ENCODE results near the gene NEUROG1. TPM values are rescaled to one million over a fixed set of nuclear protein-coding genes. Genes with fewer than 3 reads are reported as not detected.

Gene NEUROG1
- total RNA-seq, 1 donor from 2014 or later, result not detected

DNA sequence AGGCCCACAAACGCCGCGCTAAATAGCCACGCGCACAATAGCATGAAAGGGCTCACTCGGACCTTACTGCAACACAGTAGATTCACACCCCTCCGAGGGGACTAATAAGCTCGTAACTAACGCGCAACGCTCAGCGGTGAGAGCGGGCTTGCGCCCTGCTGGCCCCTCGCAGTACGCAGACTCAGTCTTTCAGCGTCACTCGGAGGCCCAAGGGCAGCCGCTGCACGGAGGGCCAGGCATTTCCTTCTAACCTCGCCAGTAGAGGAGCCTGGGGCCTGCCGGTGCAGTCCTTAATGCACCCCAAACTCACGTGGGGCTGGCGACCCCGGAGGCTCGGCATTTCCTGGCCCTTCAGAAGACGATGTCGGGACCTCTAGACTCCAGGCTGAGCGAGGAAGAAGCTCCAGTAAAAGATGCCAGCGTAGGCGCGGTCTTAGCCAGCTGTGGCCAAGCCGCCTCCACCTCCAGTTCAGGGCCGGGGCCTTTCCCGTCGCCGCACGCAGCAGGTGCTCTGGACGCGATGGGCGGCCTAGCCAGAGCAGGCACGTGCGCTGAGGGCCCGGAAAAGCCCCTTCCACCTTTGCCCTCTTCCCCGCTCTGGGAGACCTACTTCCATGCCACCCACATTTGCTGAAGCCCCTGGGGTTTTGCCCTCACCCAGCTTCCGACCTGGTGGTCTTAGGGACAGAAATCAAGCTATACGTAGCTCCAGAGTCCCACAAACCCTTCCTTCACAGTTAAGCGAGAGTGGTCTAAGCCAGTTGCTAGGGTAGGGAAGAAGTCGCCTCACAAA, 45.3 kb downstream of the NEUROG1 start:
- Mint-ChIP-seq H3K4me1 (ENCODE audit: low read depth) (peaks cover 37% of the 10 kb centered on the region), H3K27ac (ENCODE audit: unreplicated experiment) (no peak overlapping the region), H3K36me3 (ENCODE audit: low read depth) (peaks cover 1% of the 10 kb centered on the region), H3K4me3 (ENCODE audit: unreplicated experiment) (peak overlapping the region; percentile 71), H3K27me3 (ENCODE audit: low read depth) (peaks cover 33% of the 10 kb centered on the region), H3K9me3 (ENCODE audit: low read depth) (no peaks in the 10 kb centered on the region)
- TF ChIP-seq, protein P1, sequence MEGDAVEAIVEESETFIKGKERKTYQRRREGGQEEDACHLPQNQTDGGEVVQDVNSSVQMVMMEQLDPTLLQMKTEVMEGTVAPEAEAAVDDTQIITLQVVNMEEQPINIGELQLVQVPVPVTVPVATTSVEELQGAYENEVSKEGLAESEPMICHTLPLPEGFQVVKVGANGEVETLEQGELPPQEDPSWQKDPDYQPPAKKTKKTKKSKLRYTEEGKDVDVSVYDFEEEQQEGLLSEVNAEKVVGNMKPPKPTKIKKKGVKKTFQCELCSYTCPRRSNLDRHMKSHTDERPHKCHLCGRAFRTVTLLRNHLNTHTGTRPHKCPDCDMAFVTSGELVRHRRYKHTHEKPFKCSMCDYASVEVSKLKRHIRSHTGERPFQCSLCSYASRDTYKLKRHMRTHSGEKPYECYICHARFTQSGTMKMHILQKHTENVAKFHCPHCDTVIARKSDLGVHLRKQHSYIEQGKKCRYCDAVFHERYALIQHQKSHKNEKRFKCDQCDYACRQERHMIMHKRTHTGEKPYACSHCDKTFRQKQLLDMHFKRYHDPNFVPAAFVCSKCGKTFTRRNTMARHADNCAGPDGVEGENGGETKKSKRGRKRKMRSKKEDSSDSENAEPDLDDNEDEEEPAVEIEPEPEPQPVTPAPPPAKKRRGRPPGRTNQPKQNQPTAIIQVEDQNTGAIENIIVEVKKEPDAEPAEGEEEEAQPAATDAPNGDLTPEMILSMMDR (IDR thresholded peaks at IDR 0.05), result no peak
- DNase-seq (ENCODE audit: low spot score), result no peak

DNA sequence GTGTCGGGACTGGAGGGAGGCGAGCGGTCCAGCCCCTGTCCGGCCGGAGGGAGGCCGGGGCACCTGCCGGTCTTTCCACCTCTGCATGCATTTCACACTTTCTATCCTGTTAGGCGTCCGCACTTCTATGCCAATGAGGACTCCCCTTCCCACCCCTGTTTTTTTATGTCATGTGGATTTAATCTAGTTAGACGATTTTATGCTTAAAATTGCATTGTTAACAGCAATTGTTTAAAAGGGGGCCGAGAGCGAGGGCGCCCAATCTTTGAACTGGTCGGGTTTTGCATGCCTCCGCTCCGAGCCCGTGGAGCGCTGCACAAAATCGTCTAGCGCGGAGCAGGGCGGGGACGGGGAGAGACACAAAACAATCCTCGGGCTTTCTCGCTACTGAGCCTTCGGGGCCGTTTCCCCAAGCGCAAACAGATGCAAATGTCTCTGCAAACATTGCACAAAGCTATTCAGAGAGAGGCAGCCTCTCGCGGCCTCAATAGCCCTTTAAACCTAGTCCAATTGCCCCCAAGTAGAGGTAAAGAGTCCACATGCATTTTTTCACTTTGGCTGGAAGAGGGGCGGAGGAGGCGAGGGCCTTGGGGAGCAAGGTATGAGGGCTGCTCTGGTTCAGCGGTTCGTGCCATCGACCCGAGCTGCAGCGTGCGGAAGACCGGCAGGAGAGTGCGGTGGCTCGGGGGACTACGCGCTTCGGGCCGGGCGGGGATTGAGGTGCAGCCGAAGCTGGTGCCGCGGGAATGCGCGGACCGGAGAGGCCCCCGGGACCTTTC, 46.1 kb downstream of the NEUROG1 start:
- Mint-ChIP-seq H3K9me3 (ENCODE audit: low read depth) (no peaks in the 10 kb centered on the region), H3K27ac (ENCODE audit: unreplicated experiment) (no peak overlapping the region), H3K4me1 (ENCODE audit: low read depth) (peaks cover 37% of the 10 kb centered on the region), H3K36me3 (ENCODE audit: low read depth) (peaks cover 1% of the 10 kb centered on the region), H3K27me3 (ENCODE audit: low read depth) (peaks cover 33% of the 10 kb centered on the region), H3K4me3 (ENCODE audit: unreplicated experiment) (peak overlapping the region; percentile 71)
- TF ChIP-seq, protein P1 (IDR thresholded peaks at IDR 0.05), result no peak
- DNase-seq (ENCODE audit: low spot score), result no peak

DNA sequence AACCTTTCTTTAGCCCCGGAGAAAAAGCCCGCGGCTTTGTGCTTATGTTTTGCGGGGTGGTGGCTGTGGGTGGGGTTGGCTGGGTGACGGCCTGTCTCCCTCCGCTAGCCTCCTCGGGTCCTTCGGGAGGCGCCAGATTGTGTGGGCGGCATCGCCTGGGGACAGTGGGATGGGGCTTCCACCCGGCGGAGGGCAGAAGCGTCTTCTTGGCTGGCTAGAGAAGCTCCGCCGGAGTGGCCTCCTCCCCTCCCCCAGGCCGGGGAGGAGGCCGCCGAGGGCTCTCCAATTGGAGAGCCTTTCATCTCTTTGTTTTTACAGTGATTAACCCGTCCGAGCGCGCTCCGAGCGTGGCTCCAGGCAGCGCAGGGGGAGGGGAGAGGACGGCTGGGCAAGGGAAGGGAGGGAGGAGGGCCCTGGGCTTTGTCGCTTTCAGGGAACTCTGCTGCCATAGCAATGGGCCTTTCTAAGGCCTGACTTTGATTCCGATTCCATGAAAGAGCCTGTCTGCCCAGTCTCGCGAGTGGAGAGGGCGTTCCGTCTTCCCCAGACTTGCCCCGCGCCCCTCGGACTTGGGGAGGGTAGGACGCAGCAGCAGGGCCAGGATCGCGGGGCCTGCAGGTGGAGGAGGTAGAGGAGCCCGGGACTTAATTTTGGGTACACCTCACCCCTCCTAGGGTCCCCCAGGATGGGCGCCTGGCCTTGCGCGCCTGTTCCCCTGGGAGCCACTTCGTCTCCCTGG, 46.9 kb downstream of the NEUROG1 start:
- Mint-ChIP-seq H3K4me3 (ENCODE audit: unreplicated experiment) (peak overlapping the region; percentile 71), H3K27me3 (ENCODE audit: low read depth) (peaks cover 34% of the 10 kb centered on the region), H3K27ac (ENCODE audit: unreplicated experiment) (no peak overlapping the region), H3K4me1 (ENCODE audit: low read depth) (peaks cover 30% of the 10 kb centered on the region), H3K9me3 (ENCODE audit: low read depth) (no peaks in the 10 kb centered on the region), H3K36me3 (ENCODE audit: low read depth) (peaks cover 1% of the 10 kb centered on the region)
- no peak for DNase-seq (ENCODE audit: low spot score)
- TF ChIP-seq, protein P1 (IDR thresholded peaks at IDR 0.05), result no peak

DNA sequence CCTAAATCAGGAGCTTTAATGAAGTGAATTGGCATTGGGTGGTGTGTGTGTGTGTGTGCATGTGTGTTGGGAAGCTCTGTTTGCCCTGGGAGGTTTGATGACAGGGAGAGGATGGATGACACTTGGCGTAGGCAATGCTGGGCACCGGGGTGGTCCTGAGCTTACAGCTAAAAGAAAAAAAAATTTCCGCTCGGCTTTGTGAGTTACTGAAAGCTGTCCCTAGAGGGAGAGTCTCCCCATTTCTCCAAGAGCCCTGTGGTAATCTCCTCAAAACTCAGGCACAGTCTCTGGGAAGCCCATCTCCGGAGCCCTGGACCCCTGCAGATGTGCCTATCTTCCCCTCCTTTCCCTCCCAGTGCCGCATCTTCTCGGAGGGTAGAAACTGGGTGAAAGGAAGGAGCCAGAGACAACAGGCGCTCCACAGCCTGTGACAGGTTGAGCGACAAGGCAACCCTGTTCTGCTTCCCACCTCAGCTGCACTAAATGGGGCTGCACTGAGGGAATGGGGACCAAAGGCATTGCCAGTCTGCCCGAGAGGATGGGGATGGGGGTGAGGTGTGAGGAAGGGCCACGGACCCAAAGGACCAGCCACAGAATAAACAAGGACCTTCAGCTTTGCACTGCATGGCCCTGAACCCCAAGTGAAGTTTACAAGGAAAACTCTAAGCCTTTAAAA, 47.8 kb downstream of the NEUROG1 start:
- no peaks in the 10 kb centered on the region for H3K9me3 Mint-ChIP-seq (ENCODE audit: low read depth)
- TF ChIP-seq, protein P1 (IDR thresholded peaks at IDR 0.05), result no peak
- H3K27me3 Mint-ChIP-seq (ENCODE audit: low read depth), result peaks cover 38% of the 10 kb centered on the region
- H3K36me3 Mint-ChIP-seq (ENCODE audit: low read depth), result peaks cover 1% of the 10 kb centered on the region
- H3K27ac Mint-ChIP-seq (ENCODE audit: unreplicated experiment), result no peak overlapping the region
- H3K4me3 Mint-ChIP-seq (ENCODE audit: unreplicated experiment), result peak overlapping the region; percentile 71
- peaks cover 21% of the 10 kb centered on the region for H3K4me1 Mint-ChIP-seq (ENCODE audit: low read depth)
- DNase-seq (ENCODE audit: low spot score), result no peak
